ENCODE measurements around the gene CRTAC1. TPM values are rescaled to one million over a fixed set of nuclear protein-coding genes. Genes with fewer than 3 reads are reported as not detected.

The CRTAC1 gene
- polyA plus RNA-seq, 1 donor (not counting 4 experiments of a cell fraction or from before 2014, with no cell fraction given), result not detected

DNA sequence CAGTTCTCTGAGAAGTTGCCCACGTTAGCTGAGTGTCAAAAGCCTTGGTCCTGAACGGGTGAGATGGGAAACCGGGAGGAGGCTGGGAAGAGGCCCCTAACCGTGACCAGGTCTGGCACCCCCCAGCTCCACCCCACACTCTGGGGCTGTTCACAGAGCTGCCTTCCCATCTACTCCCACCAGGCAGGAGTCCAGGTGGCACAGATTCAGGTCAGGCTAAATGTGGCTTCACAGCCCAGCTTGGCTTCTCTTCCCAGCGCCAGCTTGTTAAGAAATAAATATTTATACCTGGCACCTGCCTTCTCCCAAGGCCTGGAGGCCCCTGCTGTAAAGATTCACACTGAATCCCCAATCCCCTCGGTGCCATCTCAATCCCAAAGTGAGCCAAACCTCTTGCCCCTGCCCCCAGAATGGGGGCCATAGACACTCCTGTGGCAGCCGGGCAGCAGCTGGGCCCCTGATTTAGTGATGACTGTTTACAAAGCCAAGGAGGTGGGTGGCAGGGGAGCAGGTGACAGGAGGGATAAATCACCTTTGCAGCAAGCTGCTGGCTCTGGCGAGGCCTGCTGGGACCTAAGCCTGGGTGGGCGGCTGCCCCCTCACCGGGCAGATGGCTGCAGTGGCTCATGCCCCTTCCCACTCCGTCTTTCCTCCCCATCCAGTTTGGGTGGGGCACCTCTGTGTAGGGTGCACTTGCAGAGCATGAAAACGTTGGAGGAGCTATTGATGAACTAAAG lies 108.2 kb downstream of the CRTAC1 start:
- H3K27me3 ChIP-seq (ENCODE audit: control insufficient read depth, extremely low read depth, insufficient read depth, low read length), result peaks cover 11% of the 10 kb centered on the region
- no peak overlapping the region for H3K9ac ChIP-seq (ENCODE audit: control insufficient read depth, extremely low read depth, insufficient read depth, low read length)
- no peaks in the 10 kb centered on the region for H4K20me1 ChIP-seq (ENCODE audit: control insufficient read depth, extremely low read depth, insufficient read depth, low read length)
- no peaks in the 10 kb centered on the region for H3K79me2 ChIP-seq (ENCODE audit: control insufficient read depth, insufficient read depth, low read length)
- H3K9me3 ChIP-seq (ENCODE audit: control insufficient read depth, low read depth, low read length), result no peaks in the 10 kb centered on the region
- H3K27ac ChIP-seq (ENCODE audit: control insufficient read depth, insufficient read depth, low read length), result no peak overlapping the region
- FAIRE-seq, result no peak
- dilution Hi-C loops (cut with MboI; ENCODE audit: extremely low pct_ligation_motif_present, low sequenced_read_pairs), result no loop called here
- H3K36me3 ChIP-seq (ENCODE audit: control insufficient read depth in 2 of 2, extremely low read depth in 1 of 2, insufficient read depth in 2 of 2, low read length in 2 of 2), result no peaks in the 10 kb centered on the region
- TF ChIP-seq, protein P1, sequence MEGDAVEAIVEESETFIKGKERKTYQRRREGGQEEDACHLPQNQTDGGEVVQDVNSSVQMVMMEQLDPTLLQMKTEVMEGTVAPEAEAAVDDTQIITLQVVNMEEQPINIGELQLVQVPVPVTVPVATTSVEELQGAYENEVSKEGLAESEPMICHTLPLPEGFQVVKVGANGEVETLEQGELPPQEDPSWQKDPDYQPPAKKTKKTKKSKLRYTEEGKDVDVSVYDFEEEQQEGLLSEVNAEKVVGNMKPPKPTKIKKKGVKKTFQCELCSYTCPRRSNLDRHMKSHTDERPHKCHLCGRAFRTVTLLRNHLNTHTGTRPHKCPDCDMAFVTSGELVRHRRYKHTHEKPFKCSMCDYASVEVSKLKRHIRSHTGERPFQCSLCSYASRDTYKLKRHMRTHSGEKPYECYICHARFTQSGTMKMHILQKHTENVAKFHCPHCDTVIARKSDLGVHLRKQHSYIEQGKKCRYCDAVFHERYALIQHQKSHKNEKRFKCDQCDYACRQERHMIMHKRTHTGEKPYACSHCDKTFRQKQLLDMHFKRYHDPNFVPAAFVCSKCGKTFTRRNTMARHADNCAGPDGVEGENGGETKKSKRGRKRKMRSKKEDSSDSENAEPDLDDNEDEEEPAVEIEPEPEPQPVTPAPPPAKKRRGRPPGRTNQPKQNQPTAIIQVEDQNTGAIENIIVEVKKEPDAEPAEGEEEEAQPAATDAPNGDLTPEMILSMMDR (optimal IDR thresholded peaks at IDR 0.05 in 1 of 3, IDR thresholded peaks at IDR 0.05 in 1 of 3, conservative IDR thresholded peaks at IDR 0.05 in 1 of 3; ENCODE audit: extremely low read depth in 1 of 3, insufficient read depth in 2 of 3, low read length in 3 of 3), result no peak
- TF ChIP-seq EZH2 (IDR thresholded peaks at IDR 0.05; ENCODE audit: low read length), result no peak
- no peak overlapping the region for H3K4me3 ChIP-seq (ENCODE audit: control insufficient read depth in 2 of 3, extremely low read depth in 1 of 3, insufficient read depth in 2 of 3, low read depth in 1 of 3, low read length in 3 of 3)
- H3K4me2 ChIP-seq (ENCODE audit: control insufficient read depth, extremely low read depth, insufficient read depth, low read depth, low read length), result no peak overlapping the region
- H3K4me1 ChIP-seq (ENCODE audit: control insufficient read depth, extremely low read depth, insufficient read depth, low read length), result no peaks in the 10 kb centered on the region
- H2AFZ ChIP-seq (ENCODE audit: control insufficient read depth, low read length), result no peak overlapping the region
- H3K9me1 ChIP-seq (ENCODE audit: control insufficient read depth, extremely low read depth, insufficient read depth, low read length), result no peaks in the 10 kb centered on the region
- DNase-seq (ENCODE audit: low read depth, low spot score), result no peak

DNA sequence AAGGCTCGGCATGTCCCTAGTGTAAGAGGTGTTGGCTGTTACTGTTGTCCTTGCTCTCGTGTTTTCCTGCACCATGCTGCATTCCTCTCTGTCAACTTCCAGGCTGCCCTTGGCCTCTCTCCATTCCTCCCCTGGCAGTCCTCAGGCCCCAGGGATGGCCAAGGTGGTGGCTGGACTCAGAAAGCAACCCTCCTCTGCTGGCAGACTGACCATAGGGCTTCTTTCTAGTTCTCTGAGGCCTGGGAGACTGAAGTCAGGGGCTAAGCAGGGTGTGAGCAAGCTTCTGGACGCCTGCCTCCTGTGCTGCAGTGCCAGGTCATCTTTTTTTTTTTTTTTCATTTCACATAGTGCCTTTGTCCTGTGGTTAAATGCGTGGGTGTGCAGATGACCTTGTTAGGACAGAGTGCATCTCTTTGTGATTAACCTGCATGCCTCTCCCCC lies 108.8 kb downstream of the CRTAC1 start:
- DNase-seq (ENCODE audit: low read depth, low spot score), result no peak
- dilution Hi-C loops (cut with MboI; ENCODE audit: extremely low pct_ligation_motif_present, low sequenced_read_pairs), result no loop called here
- Histone ChIP-seq H3K9me1 (ENCODE audit: control insufficient read depth, extremely low read depth, insufficient read depth, low read length) (no peaks in the 10 kb centered on the region), H3K79me2 (ENCODE audit: control insufficient read depth, insufficient read depth, low read length) (no peaks in the 10 kb centered on the region), H2AFZ (ENCODE audit: control insufficient read depth, low read length) (no peak overlapping the region), H3K4me3 (ENCODE audit: control insufficient read depth in 2 of 3, extremely low read depth in 1 of 3, insufficient read depth in 2 of 3, low read depth in 1 of 3, low read length in 3 of 3) (no peak overlapping the region), H3K27me3 (ENCODE audit: control insufficient read depth, extremely low read depth, insufficient read depth, low read length) (peaks cover 16% of the 10 kb centered on the region), H3K4me1 (ENCODE audit: control insufficient read depth, extremely low read depth, insufficient read depth, low read length) (no peaks in the 10 kb centered on the region), H3K27ac (ENCODE audit: control insufficient read depth, insufficient read depth, low read length) (no peak overlapping the region), H3K9ac (ENCODE audit: control insufficient read depth, extremely low read depth, insufficient read depth, low read length) (no peak overlapping the region), H3K36me3 (ENCODE audit: control insufficient read depth in 2 of 2, extremely low read depth in 1 of 2, insufficient read depth in 2 of 2, low read length in 2 of 2) (no peaks in the 10 kb centered on the region), H3K9me3 (ENCODE audit: control insufficient read depth, low read depth, low read length) (no peaks in the 10 kb centered on the region), H3K4me2 (ENCODE audit: control insufficient read depth, extremely low read depth, insufficient read depth, low read depth, low read length) (no peak overlapping the region), H4K20me1 (ENCODE audit: control insufficient read depth, extremely low read depth, insufficient read depth, low read length) (no peaks in the 10 kb centered on the region)
- FAIRE-seq, result no peak
- TF ChIP-seq EZH2 (IDR thresholded peaks at IDR 0.05; ENCODE audit: low read length), result no peak
- TF ChIP-seq, protein P1 (optimal IDR thresholded peaks at IDR 0.05 in 1 of 3, IDR thresholded peaks at IDR 0.05 in 1 of 3, conservative IDR thresholded peaks at IDR 0.05 in 1 of 3; ENCODE audit: extremely low read depth in 1 of 3, insufficient read depth in 2 of 3, low read length in 3 of 3), result no peak

Measured in keratinocyte (primary cell).